Astrocyte of the spinal cord (primary cell): ENCODE data around the gene CCDC47.

Source experiments
- DNase-seq: peaks from one replicate; pipeline ENCODE4 v3.0.0; 2011; ENCODE audit warnings: low read depth, low spot score
- H3K4me3 ChIP-seq: 2 replicates; pipeline ENCODE4 v1.5.1; 2011; ENCODE audit warnings: low read depth, mild to moderate bottlenecking, low read length, moderate library complexity
- in situ Hi-C: cut with HindIII; loops from 2 replicates; pipeline ENCODE4 v1.10.0; 2017; ENCODE audit warnings: low sequenced_read_pairs
- TF ChIP-seq, protein P1 (sequence below): IDR thresholded peaks from 2 replicates; pipeline ENCODE4 v1.5.1; 2012; ENCODE audit warnings: low read depth, mild to moderate bottlenecking, low read length, inconsistent platforms

The CCDC47 gene

DNA sequence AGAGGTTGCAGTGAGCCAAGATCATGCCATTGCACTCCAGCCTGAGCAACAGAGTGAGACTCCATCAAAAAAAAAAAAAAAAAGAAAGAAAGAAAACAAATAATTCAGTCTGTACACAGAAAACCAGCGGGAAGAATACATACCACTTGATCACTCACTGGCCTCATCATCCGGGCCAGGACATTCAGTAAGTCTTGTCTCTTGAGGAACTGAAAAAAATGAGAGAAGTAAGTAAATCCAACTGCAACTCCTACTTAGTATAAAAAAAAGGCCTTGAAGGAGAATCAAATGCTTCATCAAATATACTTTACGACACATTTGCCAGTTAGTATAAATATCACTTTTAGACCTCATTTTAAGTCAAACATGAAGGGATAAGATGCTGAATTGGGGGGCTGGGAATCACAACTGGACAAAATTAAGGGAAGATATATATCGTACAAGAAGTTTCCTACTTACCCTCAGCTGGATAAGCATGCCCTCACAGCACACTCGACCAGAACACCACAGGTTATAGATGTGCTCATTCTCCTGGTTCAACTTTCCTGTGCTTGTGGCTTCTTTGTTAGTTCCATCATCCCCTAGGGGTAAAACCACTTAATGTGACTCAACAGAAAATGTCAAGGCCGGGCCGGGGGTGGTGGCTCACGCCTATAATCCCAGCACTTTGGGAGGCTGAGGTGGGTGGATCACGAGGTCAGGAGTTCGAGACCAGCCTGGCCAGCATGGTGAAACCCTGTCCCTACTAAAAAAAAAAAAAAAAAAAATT, 12.4 kb downstream of the CCDC47 start:
- no peak for DNase-seq
- in situ Hi-C loops, result no loop called here
- no peak overlapping the region for H3K4me3 ChIP-seq
- TF ChIP-seq, protein P1, sequence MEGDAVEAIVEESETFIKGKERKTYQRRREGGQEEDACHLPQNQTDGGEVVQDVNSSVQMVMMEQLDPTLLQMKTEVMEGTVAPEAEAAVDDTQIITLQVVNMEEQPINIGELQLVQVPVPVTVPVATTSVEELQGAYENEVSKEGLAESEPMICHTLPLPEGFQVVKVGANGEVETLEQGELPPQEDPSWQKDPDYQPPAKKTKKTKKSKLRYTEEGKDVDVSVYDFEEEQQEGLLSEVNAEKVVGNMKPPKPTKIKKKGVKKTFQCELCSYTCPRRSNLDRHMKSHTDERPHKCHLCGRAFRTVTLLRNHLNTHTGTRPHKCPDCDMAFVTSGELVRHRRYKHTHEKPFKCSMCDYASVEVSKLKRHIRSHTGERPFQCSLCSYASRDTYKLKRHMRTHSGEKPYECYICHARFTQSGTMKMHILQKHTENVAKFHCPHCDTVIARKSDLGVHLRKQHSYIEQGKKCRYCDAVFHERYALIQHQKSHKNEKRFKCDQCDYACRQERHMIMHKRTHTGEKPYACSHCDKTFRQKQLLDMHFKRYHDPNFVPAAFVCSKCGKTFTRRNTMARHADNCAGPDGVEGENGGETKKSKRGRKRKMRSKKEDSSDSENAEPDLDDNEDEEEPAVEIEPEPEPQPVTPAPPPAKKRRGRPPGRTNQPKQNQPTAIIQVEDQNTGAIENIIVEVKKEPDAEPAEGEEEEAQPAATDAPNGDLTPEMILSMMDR, result no peak

DNA sequence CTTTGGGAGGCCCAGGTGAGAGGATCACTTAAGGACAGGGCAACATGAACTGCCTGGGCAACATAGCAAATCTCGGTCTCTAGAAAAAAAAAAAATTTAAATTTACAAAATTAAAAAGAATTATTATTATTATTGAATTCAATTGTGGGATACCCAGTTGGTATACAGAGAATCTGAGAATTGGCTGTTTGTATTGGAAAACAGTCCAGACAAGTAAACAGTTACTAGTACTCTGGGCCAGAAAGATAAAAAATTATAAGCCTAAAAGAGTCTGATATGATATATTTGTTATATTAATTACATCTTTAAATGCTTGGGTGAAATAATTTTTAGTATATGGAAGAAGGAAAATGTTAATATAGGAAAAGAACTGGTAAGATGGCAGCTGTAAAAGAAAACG, 15.0 kb downstream of the CCDC47 start:
- TF ChIP-seq, protein P1, result no peak
- in situ Hi-C loops, result no loop called here

DNA sequence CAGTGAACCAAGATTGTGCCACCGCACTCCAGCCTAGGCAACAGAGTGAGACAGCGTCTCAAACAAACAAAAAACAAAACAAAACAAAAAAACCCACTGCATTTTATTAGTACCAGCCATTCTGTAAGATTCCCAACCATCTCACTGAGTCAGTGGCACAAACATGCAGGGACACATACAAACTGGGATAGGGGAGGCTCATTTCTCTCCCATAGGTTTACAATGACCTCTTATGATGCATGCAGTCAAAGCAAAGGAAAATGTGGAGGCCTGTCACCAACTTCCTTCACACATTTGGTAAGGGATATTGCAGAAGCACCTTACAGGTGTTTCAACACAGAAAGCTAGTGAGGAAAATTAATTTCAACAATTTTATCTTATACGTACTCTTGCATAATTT, 19.4 kb downstream of the CCDC47 start:
- H3K4me3 ChIP-seq, result no peak overlapping the region
- TF ChIP-seq, protein P1, result no peak
- DNase-seq, result no peak
- in situ Hi-C loops, result no loop called here

More for the DNA sequence above, 15.0 kb downstream of the CCDC47 start:
- H3K4me3 ChIP-seq, result no peak overlapping the region
- DNase-seq, result no peak

DNA sequence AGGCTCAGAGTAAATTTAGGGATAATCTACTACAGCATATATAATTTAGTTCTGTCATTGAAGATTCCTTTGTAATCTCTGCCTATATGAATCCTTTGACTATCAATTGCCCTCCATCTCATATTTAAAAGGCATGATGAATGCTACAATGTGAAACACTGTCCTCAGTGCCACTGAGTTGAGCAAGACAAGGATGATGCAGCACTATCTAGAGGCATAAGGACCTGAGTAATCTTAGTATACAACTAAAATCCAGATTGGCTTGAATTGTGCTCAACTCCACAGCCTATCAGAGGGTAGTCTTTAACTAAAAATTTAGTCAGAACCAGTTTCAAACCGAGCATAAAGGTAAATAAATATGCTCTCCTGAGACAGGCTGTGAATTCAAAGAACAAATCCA, 20.2 kb downstream of the CCDC47 start:
- in situ Hi-C loops, result no loop called here
- no peak for DNase-seq
- no peak overlapping the region for H3K4me3 ChIP-seq
- TF ChIP-seq, protein P1, result no peak

DNA sequence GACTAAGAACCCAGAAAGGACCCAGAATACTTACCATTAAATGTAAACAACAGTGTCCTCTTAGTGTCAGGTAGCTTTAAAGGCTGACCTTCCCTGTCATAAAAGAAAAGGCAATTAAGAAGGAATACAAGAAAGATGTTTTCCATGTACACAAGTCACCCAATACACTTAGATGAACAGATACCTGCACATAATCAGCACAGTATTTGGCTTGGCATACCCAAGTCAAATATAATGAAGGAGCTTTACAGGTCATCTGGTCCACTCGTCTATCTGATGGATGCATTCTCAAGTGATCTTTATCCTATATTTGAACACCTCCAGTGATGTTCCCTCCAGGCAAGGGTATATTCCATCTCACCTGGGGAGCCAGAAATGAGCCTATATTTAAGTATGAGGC, 20.7 kb downstream of the CCDC47 start:
- in situ Hi-C loops, result no loop called here
- no peak overlapping the region for H3K4me3 ChIP-seq
- TF ChIP-seq, protein P1, result no peak
- no peak for DNase-seq

DNA sequence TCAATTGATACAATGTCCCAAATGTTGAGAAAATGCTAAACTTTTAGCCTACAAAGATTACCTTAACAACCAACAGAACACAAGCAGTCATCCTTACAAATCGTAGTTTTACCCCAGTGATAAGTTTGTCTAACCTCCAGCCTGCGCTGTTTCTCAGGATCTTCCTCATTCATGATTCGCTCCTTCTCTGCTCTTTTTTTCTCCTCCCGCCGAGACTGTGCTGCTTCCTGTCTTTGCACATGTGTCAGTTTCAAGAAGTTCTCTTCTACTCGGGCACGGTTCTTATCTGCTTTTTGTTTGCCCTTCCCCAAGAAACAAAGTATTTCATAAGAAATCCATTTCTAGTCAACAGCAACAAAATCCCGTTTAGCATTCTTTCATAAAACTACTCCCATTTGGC, 21.6 kb downstream of the CCDC47 start:
- in situ Hi-C loops, result no loop called here
- no peak overlapping the region for H3K4me3 ChIP-seq
- TF ChIP-seq, protein P1, result no peak
- no peak for DNase-seq
